K562 (cell line): ENCODE measurements around the gene ORM1. TPM values are rescaled to one million over a fixed set of nuclear protein-coding genes. Genes with fewer than 3 reads are reported as not detected.

Source experiments
- ATAC-seq: fragments of 200-7000 bp; cut with Tn5 transposase; 3 replicates; pipeline ENCODE4 v1.9.1; 2020; ENCODE audit warnings: moderate library complexity
- BruUV-seq: library from RNA; stranded (reverse); fragments of 400-500 nt; replicated peaks from 2 replicates; lab custom pipeline; 2021; lab: Mats Ljungman, UMichigan
- CTCF ChIA-PET: fragments of 300-600 bp; formaldehyde crosslinking; extraction: SDS; loops from one replicate; lab custom pipeline; 2021; ENCODE audit warnings: low intra/inter-chr PET ratio; lab: Yijun Ruan, JAX
- POLR2A ChIA-PET: fragments of 300-600, 350-650 bp; sonication (Branson Sonifier 250); formaldehyde crosslinking; extraction: SDS; loops from one replicate; lab custom pipeline; 2021; ENCODE audit warnings: antibody characterized with exemption, inconsistent platforms; lab: Yijun Ruan, JAX
- DNase-seq, 4 experiments: peaks; one replicate each; pipeline versions ENCODE4 v3.0.0 to v3.0.0-alpha.2; 2011 to 2018; ENCODE audit warnings: low spot score in 3 of 4, mixed read lengths in 3 of 4; ENCODE audit errors: extremely low read depth in 1 of 4
- FAIRE-seq: peaks from 2 replicates; lab custom pipeline; 2011; peaks lifted over from hg19 to GRCh38; lab: Jason Lieb, UNC
- H2AFZ ChIP-seq: 2 replicates; pipeline ENCODE4 v1.6.0; 2011; ENCODE audit warnings: low read depth, low read length, control low read depth, inconsistent platforms
- H3K27ac ChIP-seq: fragments of 200-600 bp; 3 replicates; pipeline ENCODE4 v1.8.0; 2011; ENCODE audit warnings: low read depth, mild to moderate bottlenecking, control low read depth, inconsistent platforms, low read length, moderate library complexity, mixed read lengths; ENCODE audit errors: extremely low read depth
- H3K27me3 ChIP-seq, 2 experiments: fragments of 300-600 bp in 1 of 2; 2 replicates in 1 of 2; 3 replicates in 1 of 2; pipeline versions ENCODE4 v1.6.0 to v1.8.0; 2011; ENCODE audit warnings: inconsistent platforms in 2 of 2, low read length in 2 of 2, mild to moderate bottlenecking in 1 of 2, mixed read lengths in 1 of 2, moderate library complexity in 1 of 2; ENCODE audit not compliant: control insufficient read depth in 2 of 2, insufficient read depth in 2 of 2
- H3K36me3 ChIP-seq: fragments of 300-600 bp; 3 replicates; pipeline ENCODE4 v1.8.0; 2011; ENCODE audit warnings: mild to moderate bottlenecking, low read length, inconsistent platforms; ENCODE audit not compliant: control insufficient read depth, insufficient read depth
- H3K4me1 ChIP-seq, 2 experiments: fragments of 200-600 bp in 1 of 2; replicated peaks in 1 of 2; 2 replicates in 1 of 2; 3 replicates in 1 of 2; pipeline versions ENCODE4 v1.5.1 to v1.8.0; 2011; ENCODE audit warnings: inconsistent platforms in 2 of 2, low read length in 2 of 2, mild to moderate bottlenecking in 1 of 2, mixed read lengths in 1 of 2, moderate library complexity in 1 of 2; ENCODE audit not compliant: control insufficient read depth in 2 of 2, insufficient read depth in 2 of 2
- H3K4me2 ChIP-seq: 2 replicates; pipeline ENCODE4 v1.6.1; 2011; ENCODE audit warnings: low read length, control low read depth, inconsistent platforms, mixed read lengths; ENCODE audit not compliant: insufficient read depth
- H3K4me3 ChIP-seq: fragments of 200-600 bp; sonication (generic), shearing (Covaris generic); 2 replicates; pipeline ENCODE4 v1.5.1; 2016; ENCODE audit warnings: control low read depth, inconsistent platforms
- H3K79me2 ChIP-seq: fragments of 200-600 bp; 3 replicates; pipeline ENCODE4 v1.8.0; 2011; ENCODE audit warnings: low read length, inconsistent platforms; ENCODE audit not compliant: control insufficient read depth, insufficient read depth
- H3K9ac ChIP-seq, 2 experiments: 2 replicates each; pipeline versions ENCODE4 v1.6.0 to v1.6.1; 2011; ENCODE audit warnings: low read depth in 2 of 2, low read length in 2 of 2, control low read depth in 1 of 2, inconsistent platforms in 1 of 2, mild to moderate bottlenecking in 1 of 2, mixed read lengths in 1 of 2; ENCODE audit not compliant: insufficient read depth in 1 of 2
- H3K9me1 ChIP-seq: one replicate; pipeline ENCODE4 v1.6.0; 2011; ENCODE audit warnings: inconsistent platforms, mild to moderate bottlenecking, low read length, moderate library complexity; ENCODE audit not compliant: control insufficient read depth, insufficient read depth
- H3K9me3 ChIP-seq: replicated peaks from 2 replicates; pipeline ENCODE4 v1.5.1; 2011; ENCODE audit warnings: low read depth, low read length, inconsistent platforms; ENCODE audit not compliant: control insufficient read depth, insufficient read depth
- H4K20me1 ChIP-seq: replicated peaks from 2 replicates; pipeline ENCODE4 v1.6.1; 2011; ENCODE audit warnings: low read length, inconsistent platforms, mixed read lengths; ENCODE audit not compliant: control insufficient read depth, insufficient read depth
- CBX1 ChIP-seq: sonication (generic); IDR thresholded peaks from 2 replicates; pipeline ENCODE4 v1.6.1; 2016; ENCODE audit warnings: antibody characterized with exemption, low read depth, mild to moderate bottlenecking
- ETV5 ChIP-seq: sonication (generic); formaldehyde crosslinking; IDR thresholded peaks from 2 replicates; pipeline ENCODE4 v1.4.0; 2020; ENCODE audit warnings: low read depth, mild to moderate bottlenecking, missing genetic modification reagents
- MIER1 ChIP-seq: fragments of 450-650 bp; IDR thresholded peaks from 2 replicates; pipeline ENCODE4 v1.6.1; 2016; ENCODE audit warnings: antibody characterized with exemption, mild to moderate bottlenecking, low read depth
- PTRF ChIP-seq: fragments of 450-650 bp; IDR thresholded peaks from 2 replicates; pipeline ENCODE4 v1.6.1; 2016; ENCODE audit warnings: mild to moderate bottlenecking, missing genetic modification characterization, missing compliant biosample characterization
- ZNF133 ChIP-seq: fragments of 250-450 bp; sonication (Bioruptor Pico); IDR thresholded peaks from 2 replicates; pipeline ENCODE4 v1.4.0; 2020; ENCODE audit warnings: mild to moderate bottlenecking
- WGBS: fragments of 100-300 bp; shearing (Covaris generic); methylation state at CpG from one replicate; pipeline ENCODE4 v1.1.6; 2016; ENCODE audit warnings: low coverage, mixed read lengths; ENCODE audit not compliant: insufficient coverage; ENCODE audit errors: missing lambda C conversion rate; 5-methylcytosine and 5-hydroxymethylcytosine counted together
- in situ Hi-C: fragments of 300-500 bp; cut with MboI; formaldehyde crosslinking; loops from 4 replicates; pipeline ENCODE4 v1.15.0; 2018; ENCODE audit warnings: inconsistent platforms, mixed read lengths
- intact Hi-C: fragments of 100-400 bp; cut with micrococcal nuclease; formaldehyde crosslinking; loops from 2 replicates; pipeline ENCODE4 v1.14.2; 2022
- polyA plus RNA-seq, 8 experiments: library from polyadenylated mRNA; depleted of rRNA in 4 of 8; stranded (reverse) in 5 of 8; unstranded in 3 of 8; fragments of >200 nt; fragmentation: Nextera tagmentation in 2 of 8; fragmentation: Illumina TruSeq in 1 of 8; extraction: Ambion mirVana in 2 of 8; extraction: Trizol in 1 of 8; gene quantifications; 2 replicates each; pipeline versions ENCODE4 v1.2.1 to v1.2.3, GENCODE V29; 2011 to 2014; ENCODE audit warnings: inconsistent platforms in 1 of 8, missing spikeins in 1 of 8
- total RNA-seq, 7 experiments: library from RNA; depleted of rRNA in 6 of 7; stranded (reverse); fragments of >200 nt in 6 of 7; fragmentation: Illumina TruSeq in 2 of 7; extraction: Trizol in 2 of 7; gene quantifications; 2 replicates each; pipeline versions ENCODE4 v1.2.1 to v1.2.3, GENCODE V29; 2011 to 2021; ENCODE audit warnings: low replicate concordance in 1 of 7
- TF ChIP-seq, protein P1 (sequence below): IDR thresholded peaks from 3 replicates; pipeline ENCODE4 v1.6.1; 2011; ENCODE audit warnings: borderline replicate concordance, mild to moderate bottlenecking; ENCODE audit not compliant: insufficient read length, insufficient read depth
- TF ChIP-seq, protein P2 (sequence below): fragments of 450-650 bp; IDR thresholded peaks from 2 replicates; pipeline ENCODE4 v1.6.1; 2017; ENCODE audit warnings: antibody characterized with exemption, mild to moderate bottlenecking
- TF ChIP-seq, protein P3 (sequence below): sonication (generic); formaldehyde crosslinking; IDR thresholded peaks from 2 replicates; pipeline ENCODE4 v1.8.0; 2022; ENCODE audit warnings: mild to moderate bottlenecking, missing genetic modification reagents, borderline replicate concordance

Gene ORM1
- total and polyA plus RNA-seq, 9 of the 15 experiments (the other 6 are each of a cell fraction or from before 2014, with no cell fraction given), result 2.9 TPM; not detected in 8

DNA sequence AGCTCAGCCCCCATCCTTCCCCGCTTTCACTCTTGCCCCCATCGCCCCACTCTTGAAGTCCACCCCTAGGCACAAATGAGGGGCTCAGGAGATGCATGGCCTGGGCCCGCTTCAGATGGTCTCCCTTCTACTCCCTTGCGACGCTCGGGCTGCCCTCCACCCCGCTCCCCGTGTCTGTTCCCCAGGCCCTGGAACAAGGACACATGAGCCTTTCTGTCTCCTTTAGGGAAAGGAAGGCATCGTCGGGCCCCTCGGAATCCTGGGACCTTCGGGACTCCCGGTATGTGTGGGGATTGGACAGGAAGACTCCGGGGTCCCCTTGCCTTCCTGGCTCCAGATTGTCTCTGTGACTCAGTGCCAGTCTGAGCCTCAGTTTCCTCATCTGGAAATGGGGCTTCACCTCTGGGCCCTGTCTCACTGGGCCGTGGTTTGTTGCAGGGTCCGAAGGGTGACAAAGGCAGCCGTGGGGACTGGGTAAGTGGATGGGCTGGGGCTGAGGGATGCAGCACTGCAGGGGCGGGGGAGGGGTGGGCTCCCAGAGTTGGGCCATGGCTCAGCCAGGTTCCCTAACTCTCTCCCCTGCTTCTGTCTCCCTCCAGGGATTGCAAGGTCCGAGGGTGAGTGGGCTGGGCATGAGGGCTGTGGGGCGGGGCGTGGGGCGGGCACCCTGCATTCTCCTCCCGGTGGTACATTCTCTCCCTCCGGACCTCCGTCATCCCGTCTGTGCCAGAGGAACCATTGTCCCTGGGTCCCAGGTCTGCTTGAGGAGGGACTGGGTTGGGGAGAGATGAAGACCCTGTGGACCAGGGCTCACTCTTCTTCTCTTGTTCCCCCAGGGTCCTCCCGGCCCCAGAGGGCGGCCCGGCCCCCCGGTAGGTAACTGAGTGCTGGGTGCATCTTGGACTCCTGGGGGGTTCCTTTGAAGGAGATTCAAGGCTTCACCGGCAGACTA is 21.8 kb upstream of the ORM1 start:
- no peaks in the 10 kb centered on the region for H3K9me1 ChIP-seq
- TF ChIP-seq PTRF (tag), result no peak
- TF ChIP-seq, protein P1, sequence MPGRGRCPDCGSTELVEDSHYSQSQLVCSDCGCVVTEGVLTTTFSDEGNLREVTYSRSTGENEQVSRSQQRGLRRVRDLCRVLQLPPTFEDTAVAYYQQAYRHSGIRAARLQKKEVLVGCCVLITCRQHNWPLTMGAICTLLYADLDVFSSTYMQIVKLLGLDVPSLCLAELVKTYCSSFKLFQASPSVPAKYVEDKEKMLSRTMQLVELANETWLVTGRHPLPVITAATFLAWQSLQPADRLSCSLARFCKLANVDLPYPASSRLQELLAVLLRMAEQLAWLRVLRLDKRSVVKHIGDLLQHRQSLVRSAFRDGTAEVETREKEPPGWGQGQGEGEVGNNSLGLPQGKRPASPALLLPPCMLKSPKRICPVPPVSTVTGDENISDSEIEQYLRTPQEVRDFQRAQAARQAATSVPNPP, result no peak
- TF ChIP-seq ETV5 (CRISPR knock-in tag), result no peak
- TF ChIP-seq, protein P2, sequence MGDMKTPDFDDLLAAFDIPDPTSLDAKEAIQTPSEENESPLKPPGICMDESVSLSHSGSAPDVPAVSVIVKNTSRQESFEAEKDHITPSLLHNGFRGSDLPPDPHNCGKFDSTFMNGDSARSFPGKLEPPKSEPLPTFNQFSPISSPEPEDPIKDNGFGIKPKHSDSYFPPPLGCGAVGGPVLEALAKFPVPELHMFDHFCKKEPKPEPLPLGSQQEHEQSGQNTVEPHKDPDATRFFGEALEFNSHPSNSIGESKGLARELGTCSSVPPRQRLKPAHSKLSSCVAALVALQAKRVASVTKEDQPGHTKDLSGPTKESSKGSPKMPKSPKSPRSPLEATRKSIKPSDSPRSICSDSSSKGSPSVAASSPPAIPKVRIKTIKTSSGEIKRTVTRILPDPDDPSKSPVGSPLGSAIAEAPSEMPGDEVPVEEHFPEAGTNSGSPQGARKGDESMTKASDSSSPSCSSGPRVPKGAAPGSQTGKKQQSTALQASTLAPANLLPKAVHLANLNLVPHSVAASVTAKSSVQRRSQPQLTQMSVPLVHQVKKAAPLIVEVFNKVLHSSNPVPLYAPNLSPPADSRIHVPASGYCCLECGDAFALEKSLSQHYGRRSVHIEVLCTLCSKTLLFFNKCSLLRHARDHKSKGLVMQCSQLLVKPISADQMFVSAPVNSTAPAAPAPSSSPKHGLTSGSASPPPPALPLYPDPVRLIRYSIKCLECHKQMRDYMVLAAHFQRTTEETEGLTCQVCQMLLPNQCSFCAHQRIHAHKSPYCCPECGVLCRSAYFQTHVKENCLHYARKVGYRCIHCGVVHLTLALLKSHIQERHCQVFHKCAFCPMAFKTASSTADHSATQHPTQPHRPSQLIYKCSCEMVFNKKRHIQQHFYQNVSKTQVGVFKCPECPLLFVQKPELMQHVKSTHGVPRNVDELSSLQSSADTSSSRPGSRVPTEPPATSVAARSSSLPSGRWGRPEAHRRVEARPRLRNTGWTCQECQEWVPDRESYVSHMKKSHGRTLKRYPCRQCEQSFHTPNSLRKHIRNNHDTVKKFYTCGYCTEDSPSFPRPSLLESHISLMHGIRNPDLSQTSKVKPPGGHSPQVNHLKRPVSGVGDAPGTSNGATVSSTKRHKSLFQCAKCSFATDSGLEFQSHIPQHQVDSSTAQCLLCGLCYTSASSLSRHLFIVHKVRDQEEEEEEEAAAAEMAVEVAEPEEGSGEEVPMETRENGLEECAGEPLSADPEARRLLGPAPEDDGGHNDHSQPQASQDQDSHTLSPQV, result no peak
- no peak for TF ChIP-seq ZNF133 (CRISPR knock-in tag)
- TF ChIP-seq CBX1, result no peak
- no peak for TF ChIP-seq MIER1
- TF ChIP-seq, protein P3, sequence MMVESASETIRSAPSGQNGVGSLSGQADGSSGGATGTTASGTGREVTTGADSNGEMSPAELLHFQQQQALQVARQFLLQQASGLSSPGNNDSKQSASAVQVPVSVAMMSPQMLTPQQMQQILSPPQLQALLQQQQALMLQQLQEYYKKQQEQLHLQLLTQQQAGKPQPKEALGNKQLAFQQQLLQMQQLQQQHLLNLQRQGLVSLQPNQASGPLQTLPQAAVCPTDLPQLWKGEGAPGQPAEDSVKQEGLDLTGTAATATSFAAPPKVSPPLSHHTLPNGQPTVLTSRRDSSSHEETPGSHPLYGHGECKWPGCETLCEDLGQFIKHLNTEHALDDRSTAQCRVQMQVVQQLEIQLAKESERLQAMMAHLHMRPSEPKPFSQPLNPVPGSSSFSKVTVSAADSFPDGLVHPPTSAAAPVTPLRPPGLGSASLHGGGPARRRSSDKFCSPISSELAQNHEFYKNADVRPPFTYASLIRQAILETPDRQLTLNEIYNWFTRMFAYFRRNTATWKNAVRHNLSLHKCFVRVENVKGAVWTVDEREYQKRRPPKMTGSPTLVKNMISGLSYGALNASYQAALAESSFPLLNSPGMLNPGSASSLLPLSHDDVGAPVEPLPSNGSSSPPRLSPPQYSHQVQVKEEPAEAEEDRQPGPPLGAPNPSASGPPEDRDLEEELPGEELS (CRISPR knock-in tag), result no peak
- TF ChIP-seq, all 486 proteins: peak for 0
- Histone ChIP-seq H3K36me3 (no peaks in the 10 kb centered on the region), H3K79me2 (no peaks in the 10 kb centered on the region), H3K27ac (no peak overlapping the region), H3K4me1 (no peaks in the 10 kb centered on the region), H3K9ac (no peak overlapping the region), H2AFZ (no peak overlapping the region), H3K27me3 (peaks cover 4 to 52% of the 10 kb centered on the region in 2 experiments; a peak in 3 of 5 replicates), H4K20me1 (peaks cover 3% of the 10 kb centered on the region), H3K9me3 (no peaks in the 10 kb centered on the region), H3K4me2 (no peak overlapping the region), H3K4me3 (no peak overlapping the region)
- FAIRE-seq (no peak), ATAC-seq (no peak), DNase-seq (no peak)
- WGBS, result 2% methylated on average over 23 of the region's 31 CpGs
- intact Hi-C loops (no loop called here), in situ Hi-C loops (no loop called here)
- no TSS peak for BruUV-seq
- CTCF ChIA-PET, result no interaction called here
- POLR2A ChIA-PET, result no interaction called here
